Glutamatergic neuron (in vitro differentiated cells): ENCODE data around the gene DDX20. TPM values are rescaled to one million over a fixed set of nuclear protein-coding genes. Genes with fewer than 3 reads are reported as not detected.
A peak's percentile ranks its signal among the peaks of the same experiment; 100 is the strongest.

Experiments used
- DNase-seq: peaks from one replicate; pipeline ENCODE4 v3.0.0; 2022
- H3K27ac Mint-ChIP-seq: one replicate; pipeline ENCODE4 v1.8.0; 2020; ENCODE audit warnings: mild to moderate bottlenecking, mixed read lengths, inconsistent platforms; ENCODE audit not compliant: unreplicated experiment
- H3K27me3 Mint-ChIP-seq: one replicate; pipeline ENCODE4 v1.8.0; 2020; ENCODE audit warnings: mild to moderate bottlenecking, moderate library complexity, mixed read lengths, inconsistent platforms; ENCODE audit not compliant: unreplicated experiment
- H3K36me3 Mint-ChIP-seq: one replicate; pipeline ENCODE4 v1.8.0; 2020; ENCODE audit warnings: mild to moderate bottlenecking, mixed read lengths, inconsistent platforms; ENCODE audit not compliant: unreplicated experiment
- H3K4me1 Mint-ChIP-seq: one replicate; pipeline ENCODE4 v1.8.0; 2020; ENCODE audit warnings: mild to moderate bottlenecking, low read depth, mixed read lengths, inconsistent platforms; ENCODE audit not compliant: unreplicated experiment
- H3K4me3 Mint-ChIP-seq: one replicate; pipeline ENCODE4 v1.8.0; 2020; ENCODE audit warnings: mild to moderate bottlenecking, mixed read lengths, inconsistent platforms; ENCODE audit not compliant: unreplicated experiment
- H3K9me3 Mint-ChIP-seq: one replicate; pipeline ENCODE4 v1.8.0; 2020; ENCODE audit warnings: mild to moderate bottlenecking, moderate library complexity, mixed read lengths, inconsistent platforms; ENCODE audit not compliant: unreplicated experiment
- total RNA-seq: library from RNA; stranded (reverse); fragmentation: NEBNext Ultra II Directional; extraction: Animal tissue kit (Norgen Biotek cat#: 25700); gene quantifications from one replicate; pipeline ENCODE4 v1.2.1, GENCODE V29; 2021; ENCODE audit not compliant: unreplicated experiment
- TF ChIP-seq, protein P1 (sequence below): fragments of 200-600 bp; sonication (generic); IDR thresholded peaks from one replicate; pipeline ENCODE4 v1.5.0; 2021; ENCODE audit not compliant: partially characterized antibody, unreplicated experiment

DDX20 gene
- total RNA-seq, 1 donor from 2014 or later: 17.3 TPM

GRCh38 chr1:111758373-111758772, 2.7 kb downstream of the DDX20 start:
- Mint-ChIP-seq H3K4me1 (peaks cover 17% of the 10 kb centered on the region), H3K27ac (no peak overlapping the region), H3K36me3 (no peaks in the 10 kb centered on the region)

DNA sequence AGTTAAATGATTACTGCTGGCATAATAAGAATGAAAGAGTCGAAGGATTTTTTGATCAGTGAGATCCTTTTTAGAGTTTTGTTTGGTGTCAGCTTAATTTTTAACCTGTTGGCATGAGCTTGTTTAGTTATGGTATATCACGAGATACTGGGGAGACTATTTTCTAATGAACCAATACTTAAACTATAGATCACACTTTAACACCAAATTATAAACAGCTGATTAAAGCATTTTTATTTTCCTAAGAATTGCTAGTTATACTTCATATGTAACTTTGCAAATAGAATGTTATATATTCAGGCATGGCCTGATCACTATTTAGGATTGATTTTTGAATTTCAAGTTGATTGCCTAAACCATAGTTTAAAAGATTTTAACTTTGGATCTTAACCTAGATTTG, 6.0 kb downstream of the DDX20 start:
- DNase-seq: no peak
- TF ChIP-seq, protein P1, sequence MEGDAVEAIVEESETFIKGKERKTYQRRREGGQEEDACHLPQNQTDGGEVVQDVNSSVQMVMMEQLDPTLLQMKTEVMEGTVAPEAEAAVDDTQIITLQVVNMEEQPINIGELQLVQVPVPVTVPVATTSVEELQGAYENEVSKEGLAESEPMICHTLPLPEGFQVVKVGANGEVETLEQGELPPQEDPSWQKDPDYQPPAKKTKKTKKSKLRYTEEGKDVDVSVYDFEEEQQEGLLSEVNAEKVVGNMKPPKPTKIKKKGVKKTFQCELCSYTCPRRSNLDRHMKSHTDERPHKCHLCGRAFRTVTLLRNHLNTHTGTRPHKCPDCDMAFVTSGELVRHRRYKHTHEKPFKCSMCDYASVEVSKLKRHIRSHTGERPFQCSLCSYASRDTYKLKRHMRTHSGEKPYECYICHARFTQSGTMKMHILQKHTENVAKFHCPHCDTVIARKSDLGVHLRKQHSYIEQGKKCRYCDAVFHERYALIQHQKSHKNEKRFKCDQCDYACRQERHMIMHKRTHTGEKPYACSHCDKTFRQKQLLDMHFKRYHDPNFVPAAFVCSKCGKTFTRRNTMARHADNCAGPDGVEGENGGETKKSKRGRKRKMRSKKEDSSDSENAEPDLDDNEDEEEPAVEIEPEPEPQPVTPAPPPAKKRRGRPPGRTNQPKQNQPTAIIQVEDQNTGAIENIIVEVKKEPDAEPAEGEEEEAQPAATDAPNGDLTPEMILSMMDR: no peak
- no peaks in the 10 kb centered on the region for H3K36me3 Mint-ChIP-seq
- H3K4me3 Mint-ChIP-seq: no peak overlapping the region
- peaks cover 6% of the 10 kb centered on the region for H3K4me1 Mint-ChIP-seq
- no peak overlapping the region for H3K27ac Mint-ChIP-seq
- no peaks in the 10 kb centered on the region for H3K9me3 Mint-ChIP-seq
- H3K27me3 Mint-ChIP-seq: no peaks in the 10 kb centered on the region

More at GRCh38 chr1:111758373-111758772, 2.7 kb downstream of the DDX20 start:
- H3K9me3 Mint-ChIP-seq: peaks cover 11% of the 10 kb centered on the region
- H3K4me3 Mint-ChIP-seq: peak overlapping the region; percentile 47
- TF ChIP-seq, protein P1: no peak
- DNase-seq: no peak
- H3K27me3 Mint-ChIP-seq: peaks cover 10% of the 10 kb centered on the region

- no peaks in the 10 kb centered on the region for H3K27me3 Mint-ChIP-seq
- DNase-seq: no peak
- H3K27ac Mint-ChIP-seq: no peak overlapping the region
- TF ChIP-seq, protein P1: no peak
- no peak overlapping the region for H3K4me3 Mint-ChIP-seq
- no peaks in the 10 kb centered on the region for H3K36me3 Mint-ChIP-seq
- no peaks in the 10 kb centered on the region for H3K9me3 Mint-ChIP-seq
- peaks cover 4% of the 10 kb centered on the region for H3K4me1 Mint-ChIP-seq
Observed at GRCh38 chr1:111762332-111762731, 6.6 kb downstream of the DDX20 start.

DNA sequence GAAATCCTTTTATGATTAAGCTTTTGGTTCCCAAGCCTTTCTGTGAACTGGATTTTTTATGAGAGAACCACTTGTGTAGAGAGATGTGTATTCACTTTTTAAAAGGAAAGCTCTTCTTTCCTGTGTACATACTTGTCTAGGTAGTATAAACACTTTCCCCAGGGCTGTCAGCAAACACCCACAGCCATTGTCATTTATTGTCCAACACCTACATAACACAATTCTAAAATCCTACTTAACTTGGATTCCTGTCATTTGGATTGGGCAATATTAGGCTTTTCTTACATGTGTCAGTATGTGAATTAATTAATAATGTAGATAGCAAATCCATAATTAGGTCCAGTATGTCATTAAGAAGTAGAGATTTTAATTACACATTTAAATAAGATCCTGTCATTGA, 12.3 kb downstream of the DDX20 start:
- no peak overlapping the region for H3K4me3 Mint-ChIP-seq
- H3K27me3 Mint-ChIP-seq: no peaks in the 10 kb centered on the region
- no peak for DNase-seq
- no peak overlapping the region for H3K27ac Mint-ChIP-seq
- H3K36me3 Mint-ChIP-seq: no peaks in the 10 kb centered on the region
- H3K9me3 Mint-ChIP-seq: no peaks in the 10 kb centered on the region
- TF ChIP-seq, protein P1: no peak
- H3K4me1 Mint-ChIP-seq: no peaks in the 10 kb centered on the region

- no peak for DNase-seq
- TF ChIP-seq, protein P1: no peak
Observed at GRCh38 chr1:111768625-111769024, 12.9 kb downstream of the DDX20 start.

More at GRCh38 chr1:111768625-111769024, 12.9 kb downstream of the DDX20 start:
- no peaks in the 10 kb centered on the region for H3K9me3 Mint-ChIP-seq
- H3K36me3 Mint-ChIP-seq: no peaks in the 10 kb centered on the region
- H3K4me3 Mint-ChIP-seq: no peak overlapping the region
- no peaks in the 10 kb centered on the region for H3K27me3 Mint-ChIP-seq
- H3K4me1 Mint-ChIP-seq: no peaks in the 10 kb centered on the region
- no peak overlapping the region for H3K27ac Mint-ChIP-seq
